Upper lobe of left lung (tissue), 4 donors: Measurements from ENCODE around the gene SLC4A8.

ENCODE experiments used
- POLR2A ChIP-seq, 4 donors: fragments of 450-650 bp; IDR thresholded peaks; one replicate each; pipeline ENCODE4 v1.5.1; 2016 to 2017; ENCODE audit warnings: antibody characterized with exemption in 4 of 4, mild to moderate bottlenecking in 2 of 4
- TF ChIP-seq, protein P1 (sequence below), 6 experiments: fragments of 450-650 bp in 4 of 6; fragments of 200-600 bp in 2 of 6; sonication (generic) in 2 of 6; IDR thresholded peaks; one replicate each; pipeline ENCODE4 v1.5.1; 2016 to 2019; ENCODE audit warnings: antibody characterized with exemption in 6 of 6

- TF ChIP-seq, protein P1, sequence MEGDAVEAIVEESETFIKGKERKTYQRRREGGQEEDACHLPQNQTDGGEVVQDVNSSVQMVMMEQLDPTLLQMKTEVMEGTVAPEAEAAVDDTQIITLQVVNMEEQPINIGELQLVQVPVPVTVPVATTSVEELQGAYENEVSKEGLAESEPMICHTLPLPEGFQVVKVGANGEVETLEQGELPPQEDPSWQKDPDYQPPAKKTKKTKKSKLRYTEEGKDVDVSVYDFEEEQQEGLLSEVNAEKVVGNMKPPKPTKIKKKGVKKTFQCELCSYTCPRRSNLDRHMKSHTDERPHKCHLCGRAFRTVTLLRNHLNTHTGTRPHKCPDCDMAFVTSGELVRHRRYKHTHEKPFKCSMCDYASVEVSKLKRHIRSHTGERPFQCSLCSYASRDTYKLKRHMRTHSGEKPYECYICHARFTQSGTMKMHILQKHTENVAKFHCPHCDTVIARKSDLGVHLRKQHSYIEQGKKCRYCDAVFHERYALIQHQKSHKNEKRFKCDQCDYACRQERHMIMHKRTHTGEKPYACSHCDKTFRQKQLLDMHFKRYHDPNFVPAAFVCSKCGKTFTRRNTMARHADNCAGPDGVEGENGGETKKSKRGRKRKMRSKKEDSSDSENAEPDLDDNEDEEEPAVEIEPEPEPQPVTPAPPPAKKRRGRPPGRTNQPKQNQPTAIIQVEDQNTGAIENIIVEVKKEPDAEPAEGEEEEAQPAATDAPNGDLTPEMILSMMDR (IDR thresholded peaks at IDR 0.05): no peak
- TF ChIP-seq POLR2A (IDR thresholded peaks at IDR 0.05): no peak
These were observed 92.7 kb downstream of the SLC4A8 start for GRCh38 chr12:51517316-51517715.
